ENCODE measurements around the gene CHEK1.

CHEK1 gene

GRCh38 chr11:125720781-125721180, 95.8 kb downstream of the CHEK1 start:
- TF ChIP-seq, protein P1, sequence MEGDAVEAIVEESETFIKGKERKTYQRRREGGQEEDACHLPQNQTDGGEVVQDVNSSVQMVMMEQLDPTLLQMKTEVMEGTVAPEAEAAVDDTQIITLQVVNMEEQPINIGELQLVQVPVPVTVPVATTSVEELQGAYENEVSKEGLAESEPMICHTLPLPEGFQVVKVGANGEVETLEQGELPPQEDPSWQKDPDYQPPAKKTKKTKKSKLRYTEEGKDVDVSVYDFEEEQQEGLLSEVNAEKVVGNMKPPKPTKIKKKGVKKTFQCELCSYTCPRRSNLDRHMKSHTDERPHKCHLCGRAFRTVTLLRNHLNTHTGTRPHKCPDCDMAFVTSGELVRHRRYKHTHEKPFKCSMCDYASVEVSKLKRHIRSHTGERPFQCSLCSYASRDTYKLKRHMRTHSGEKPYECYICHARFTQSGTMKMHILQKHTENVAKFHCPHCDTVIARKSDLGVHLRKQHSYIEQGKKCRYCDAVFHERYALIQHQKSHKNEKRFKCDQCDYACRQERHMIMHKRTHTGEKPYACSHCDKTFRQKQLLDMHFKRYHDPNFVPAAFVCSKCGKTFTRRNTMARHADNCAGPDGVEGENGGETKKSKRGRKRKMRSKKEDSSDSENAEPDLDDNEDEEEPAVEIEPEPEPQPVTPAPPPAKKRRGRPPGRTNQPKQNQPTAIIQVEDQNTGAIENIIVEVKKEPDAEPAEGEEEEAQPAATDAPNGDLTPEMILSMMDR (IDR thresholded peaks at IDR 0.05; ENCODE audit: low read depth, low read length): no peak
- no peak for DNase-seq (ENCODE audit: extremely low read depth, low read depth)

DNA sequence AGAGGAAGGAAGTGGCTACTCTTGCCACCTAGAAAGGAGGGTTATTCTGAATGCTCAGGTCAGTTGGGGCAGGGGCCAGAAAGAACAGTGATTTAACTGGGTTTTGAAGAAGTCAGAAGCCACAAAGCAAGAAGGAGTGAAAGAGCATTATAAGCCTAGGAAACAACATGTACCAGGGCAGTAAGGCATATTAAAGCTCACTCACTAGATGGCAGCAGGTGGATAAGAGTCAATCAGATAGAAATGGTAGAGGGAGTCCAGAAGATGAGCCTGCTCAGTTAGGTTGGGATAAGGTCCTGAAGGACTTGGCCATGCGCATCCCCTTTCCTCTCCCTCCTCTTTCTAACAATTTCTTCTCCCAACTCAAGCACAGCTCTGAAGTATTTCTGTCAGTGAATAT, 99.2 kb downstream of the CHEK1 start:
- TF ChIP-seq, protein P1 (IDR thresholded peaks at IDR 0.05; ENCODE audit: low read depth, low read length): no peak
- no peak for DNase-seq (ENCODE audit: extremely low read depth, low read depth)
